Muscle layer of colon (tissue), 2 donors: ENCODE measurements around the gene PRSS50.

Source experiments
- H3K27ac ChIP-seq: one replicate; pipeline ENCODE4 v1.7.0; 2013; ENCODE audit warnings: low read depth, mild to moderate bottlenecking, low read length, moderate library complexity
- H3K27me3 ChIP-seq, 2 donors: one replicate each; pipeline ENCODE4 v1.7.0; 2013; ENCODE audit warnings: low read length in 2 of 2, mild to moderate bottlenecking in 2 of 2; ENCODE audit not compliant: insufficient read depth in 2 of 2, control insufficient read depth in 1 of 2
- H3K36me3 ChIP-seq: one replicate; pipeline ENCODE4 v1.7.0; 2013; ENCODE audit warnings: mild to moderate bottlenecking, low read length; ENCODE audit not compliant: insufficient read depth
- H3K4me1 ChIP-seq: one replicate; pipeline ENCODE4 v1.7.0; 2013; ENCODE audit warnings: mild to moderate bottlenecking, low read length; ENCODE audit not compliant: insufficient read depth
- H3K4me3 ChIP-seq, 2 donors: one replicate each; pipeline ENCODE4 v1.7.0; 2013; ENCODE audit warnings: low read length in 2 of 2, low read depth in 1 of 2, mild to moderate bottlenecking in 1 of 2, moderate library complexity in 1 of 2
- H3K9ac ChIP-seq: one replicate; pipeline ENCODE4 v1.7.0; 2013; ENCODE audit warnings: low read length
- H3K9me3 ChIP-seq: one replicate; pipeline ENCODE4 v1.7.0; 2013; ENCODE audit warnings: mild to moderate bottlenecking, low read length
- donor health status: abdominal sarcoma.
- donor health status: Adenocarcinoma of cecum.

The PRSS50 gene

GRCh38 chr3:46695177-46695961 is 22.3 kb downstream of the PRSS50 start:
- no peak overlapping the region for H3K9ac ChIP-seq
- H3K36me3 ChIP-seq: no peaks in the 10 kb centered on the region
- H3K4me3 ChIP-seq: no peak overlapping the region
- H3K9me3 ChIP-seq: no peaks in the 10 kb centered on the region
- H3K4me1 ChIP-seq: peaks cover 38% of the 10 kb centered on the region
- H3K27ac ChIP-seq: no peak overlapping the region
- no peaks in the 10 kb centered on the region for H3K27me3 ChIP-seq

- H3K4me1 ChIP-seq: peaks cover 38% of the 10 kb centered on the region
- no peak overlapping the region for H3K4me3 ChIP-seq
Observed at GRCh38 chr3:46694520-46694919, 23.1 kb downstream of the PRSS50 start.

GRCh38 chr3:46693892-46694226 is 23.8 kb downstream of the PRSS50 start:
- H3K4me1 ChIP-seq: peaks cover 38% of the 10 kb centered on the region
- no peak overlapping the region for H3K9ac ChIP-seq
- H3K9me3 ChIP-seq: no peaks in the 10 kb centered on the region
- no peaks in the 10 kb centered on the region for H3K27me3 ChIP-seq
- H3K36me3 ChIP-seq: no peaks in the 10 kb centered on the region
- no peak overlapping the region for H3K27ac ChIP-seq
- H3K4me3 ChIP-seq: no peak overlapping the region

More at GRCh38 chr3:46694520-46694919, 23.1 kb downstream of the PRSS50 start:
- Histone ChIP-seq H3K9me3 (no peaks in the 10 kb centered on the region), H3K27me3 (no peaks in the 10 kb centered on the region), H3K36me3 (no peaks in the 10 kb centered on the region), H3K9ac (no peak overlapping the region), H3K27ac (no peak overlapping the region)

- Histone ChIP-seq H3K27me3 (no peaks in the 10 kb centered on the region), H3K4me1 (peaks cover 38% of the 10 kb centered on the region), H3K9ac (no peak within 1 kb of the TSS), H3K9me3 (no peaks in the 10 kb centered on the region), H3K36me3 (no peaks in the 10 kb centered on the region), H3K4me3 (peak within 1 kb of the TSS; percentile 68 to 72), H3K27ac (no peak within 1 kb of the TSS)
Observed at GRCh38 chr3:46693038-46693891, 24.4 kb downstream of the PRSS50 start, which contains the start of gene ALS2CL. Gene ALS2CL (minus strand): TSS chr3:46693679. CDS start chr3:46689440, 4,239 bp downstream.

- peak overlapping the region; percentile 68 to 72 for H3K4me3 ChIP-seq
- peaks cover 37% of the 10 kb centered on the region for H3K4me1 ChIP-seq
- no peaks in the 10 kb centered on the region for H3K9me3 ChIP-seq
- no peaks in the 10 kb centered on the region for H3K36me3 ChIP-seq
- H3K9ac ChIP-seq: no peak overlapping the region
- H3K27ac ChIP-seq: no peak overlapping the region
- H3K27me3 ChIP-seq: no peaks in the 10 kb centered on the region
Observed at GRCh38 chr3:46692566-46692990, 25.1 kb downstream of the PRSS50 start.

GRCh38 chr3:46690798-46691197 is 26.9 kb downstream of the PRSS50 start:
- H3K36me3 ChIP-seq: no peaks in the 10 kb centered on the region
- no peak overlapping the region for H3K4me3 ChIP-seq
- H3K9ac ChIP-seq: no peak overlapping the region
- H3K27ac ChIP-seq: no peak overlapping the region
- H3K4me1 ChIP-seq: peaks cover 21% of the 10 kb centered on the region
- no peaks in the 10 kb centered on the region for H3K9me3 ChIP-seq
- H3K27me3 ChIP-seq: no peaks in the 10 kb centered on the region

GRCh38 chr3:46685446-46685845 is 32.2 kb downstream of the PRSS50 start:
- Histone ChIP-seq H3K36me3 (no peaks in the 10 kb centered on the region), H3K4me3 (no peak overlapping the region), H3K27me3 (no peaks in the 10 kb centered on the region), H3K27ac (no peak overlapping the region), H3K4me1 (no peaks in the 10 kb centered on the region), H3K9ac (no peak overlapping the region), H3K9me3 (no peaks in the 10 kb centered on the region)

- no peaks in the 10 kb centered on the region for H3K4me1 ChIP-seq
- no peak overlapping the region for H3K9ac ChIP-seq
- no peak overlapping the region for H3K27ac ChIP-seq
- no peak overlapping the region for H3K4me3 ChIP-seq
- no peaks in the 10 kb centered on the region for H3K27me3 ChIP-seq
- no peaks in the 10 kb centered on the region for H3K9me3 ChIP-seq
- no peaks in the 10 kb centered on the region for H3K36me3 ChIP-seq
Observed at GRCh38 chr3:46684891-46685290, 32.8 kb downstream of the PRSS50 start.

GRCh38 chr3:46682974-46683373 is 34.7 kb downstream of the PRSS50 start:
- H3K4me3 ChIP-seq: no peak overlapping the region
- no peaks in the 10 kb centered on the region for H3K27me3 ChIP-seq
- no peaks in the 10 kb centered on the region for H3K9me3 ChIP-seq
- H3K9ac ChIP-seq: no peak overlapping the region
- H3K27ac ChIP-seq: no peak overlapping the region
- H3K4me1 ChIP-seq: no peaks in the 10 kb centered on the region
- no peaks in the 10 kb centered on the region for H3K36me3 ChIP-seq

- H3K4me3 ChIP-seq: no peak overlapping the region
- H3K4me1 ChIP-seq: peaks cover 2% of the 10 kb centered on the region
- H3K36me3 ChIP-seq: no peaks in the 10 kb centered on the region
- no peaks in the 10 kb centered on the region for H3K27me3 ChIP-seq
- H3K27ac ChIP-seq: no peak overlapping the region
- no peak overlapping the region for H3K9ac ChIP-seq
- no peaks in the 10 kb centered on the region for H3K9me3 ChIP-seq
Observed at GRCh38 chr3:46681856-46682540, 35.7 kb downstream of the PRSS50 start.

GRCh38 chr3:46681387-46681786 is 36.3 kb downstream of the PRSS50 start:
- Histone ChIP-seq H3K36me3 (no peaks in the 10 kb centered on the region), H3K27ac (no peak overlapping the region)

More at GRCh38 chr3:46681387-46681786, 36.3 kb downstream of the PRSS50 start:
- Histone ChIP-seq H3K9me3 (no peaks in the 10 kb centered on the region), H3K9ac (no peak overlapping the region), H3K27me3 (no peaks in the 10 kb centered on the region), H3K4me3 (no peak overlapping the region), H3K4me1 (peaks cover 4% of the 10 kb centered on the region)
